Measurements from ENCODE around the gene GSK3B.
"Not testable (repeated sequence)": the region's sequence is repeated elsewhere in the genome, so short reads cannot be mapped to it uniquely, and the experiment has no call there.

Gene GSK3B

GRCh38 chr3:120066634-120067033 lies 27.6 kb downstream of the GSK3B start:
- intact Hi-C loops (cut with DNase I), result no loop called here
- no peak for DNase-seq

GRCh38 chr3:120064641-120065040 lies 29.6 kb downstream of the GSK3B start:
- intact Hi-C loops (cut with DNase I), result no loop called here
- no peak for DNase-seq

GRCh38 chr3:120062474-120062873 lies 31.8 kb downstream of the GSK3B start:
- no peak for DNase-seq
- intact Hi-C loops (cut with DNase I), result no loop called here

- intact Hi-C loops (cut with DNase I), result no loop called here
- DNase-seq, result no peak
These were observed 35.0 kb downstream of the GSK3B start for GRCh38 chr3:120059081-120059864.

- intact Hi-C loops (cut with DNase I), result no loop called here
- no peak for DNase-seq
These were observed 36.6 kb downstream of the GSK3B start for GRCh38 chr3:120057626-120058025.

- intact Hi-C loops (cut with DNase I), result no loop called here
- no peak for DNase-seq
These were observed 37.2 kb downstream of the GSK3B start for GRCh38 chr3:120057029-120057428.

GRCh38 chr3:120053647-120054046 lies 40.6 kb downstream of the GSK3B start:
- intact Hi-C loops (cut with DNase I); DNase-seq: not testable (repeated sequence)

GRCh38 chr3:120052677-120053076 lies 41.6 kb downstream of the GSK3B start:
- DNase-seq, result no peak

GRCh38 chr3:120052225-120052624 lies 42.0 kb downstream of the GSK3B start:
- intact Hi-C loops (cut with DNase I), result no loop called here
- no peak for DNase-seq

More at GRCh38 chr3:120052677-120053076, 41.6 kb downstream of the GSK3B start:
- intact Hi-C loops (cut with DNase I), result no loop called here

GRCh38 chr3:120051570-120051969 lies 42.7 kb downstream of the GSK3B start:
- DNase-seq; intact Hi-C loops (cut with DNase I): not testable (repeated sequence)

- DNase-seq, result no peak
- intact Hi-C loops (cut with DNase I), result no loop called here
These were observed 44.2 kb downstream of the GSK3B start for GRCh38 chr3:120049881-120050539.

GRCh38 chr3:120049072-120049471 lies 45.2 kb downstream of the GSK3B start:
- intact Hi-C loops (cut with DNase I), result no loop called here
- DNase-seq, result no peak

GRCh38 chr3:120048355-120049041 lies 45.7 kb downstream of the GSK3B start:
- intact Hi-C loops (cut with DNase I), result no loop called here

GRCh38 chr3:120047686-120048085 lies 46.6 kb downstream of the GSK3B start:
- DNase-seq, result no peak
- intact Hi-C loops (cut with DNase I), result no loop called here

More at GRCh38 chr3:120048355-120049041, 45.7 kb downstream of the GSK3B start:
- no peak for DNase-seq

GRCh38 chr3:120040813-120041377 lies 53.4 kb downstream of the GSK3B start:
- intact Hi-C loops (cut with DNase I), result no loop called here
- peak in 4 of 42 donors; percentile 6 to 19 (median 16) for DNase-seq

GRCh38 chr3:120039642-120040610 lies 54.3 kb downstream of the GSK3B start:
- intact Hi-C loops (cut with DNase I), result no loop called here

GRCh38 chr3:120033596-120033995 lies 60.7 kb downstream of the GSK3B start:
- intact Hi-C loops (cut with DNase I), result no loop called here
- DNase-seq, result no peak

More at GRCh38 chr3:120039642-120040610, 54.3 kb downstream of the GSK3B start:
- peak in 13 of 42 donors; percentile 12 to 56 (median 29) for DNase-seq

GRCh38 chr3:120031561-120031960 lies 62.7 kb downstream of the GSK3B start:
- intact Hi-C loops (cut with DNase I), result no loop called here
- no peak for DNase-seq
